SK-N-SH treated with all-trans-retinoic acid at 6 μM for 48 hours (cell line): ENCODE data around the gene KRTAP10-3.

ENCODE experiments used
- ATAC-seq: fragments of 200-7000 bp; cut with Tn5 transposase; 3 replicates; pipeline ENCODE4 v1.9.1; 2020; ENCODE audit warnings: mild to moderate bottlenecking, moderate library complexity
- ARNTL ChIP-seq: fragments of 450-650 bp; formaldehyde crosslinking; IDR thresholded peaks from 2 replicates; pipeline ENCODE4 v1.5.0; 2020; ENCODE audit warnings: low read depth, mild to moderate bottlenecking, moderate library complexity, borderline replicate concordance
- BACH2 ChIP-seq: fragments of 250-450 bp; sonication (Bioruptor Pico); IDR thresholded peaks from 2 replicates; pipeline ENCODE4 v1.9.0; 2021; ENCODE audit warnings: mild to moderate bottlenecking, borderline replicate concordance
- CREB5 ChIP-seq: fragments of 250-450 bp; sonication (Bioruptor Pico); IDR thresholded peaks from 2 replicates; pipeline ENCODE4 v1.5.1; 2020; ENCODE audit warnings: low read depth, mild to moderate bottlenecking, moderate library complexity
- CSDC2 ChIP-seq: fragments of 250-450 bp; sonication (Bioruptor Pico); IDR thresholded peaks from 2 replicates; pipeline ENCODE4 v1.5.0; 2020; ENCODE audit warnings: mild to moderate bottlenecking, moderate library complexity
- CSRNP3 ChIP-seq: fragments of 250-450 bp; sonication (Bioruptor Pico); IDR thresholded peaks from 2 replicates; pipeline ENCODE4 v1.5.1; 2021; ENCODE audit warnings: mild to moderate bottlenecking, moderate library complexity
- ESRRG ChIP-seq: fragments of 250-450 bp; sonication (Bioruptor Pico); IDR thresholded peaks from 2 replicates; pipeline ENCODE4 v1.6.1; 2021; ENCODE audit warnings: mild to moderate bottlenecking
- GLIS3 ChIP-seq: fragments of 250-450 bp; sonication (Bioruptor Pico); IDR thresholded peaks from 2 replicates; pipeline ENCODE4 v1.5.0; 2020; ENCODE audit warnings: mild to moderate bottlenecking, moderate library complexity
- ISL1 ChIP-seq: fragments of 250-450 bp; sonication (Bioruptor Pico); IDR thresholded peaks from 2 replicates; pipeline ENCODE4 v2.1.2; 2022; ENCODE audit warnings: mild to moderate bottlenecking, moderate library complexity
- OSR1 ChIP-seq: fragments of 250-450 bp; sonication (Bioruptor Pico); IDR thresholded peaks from 2 replicates; pipeline ENCODE4 v1.8.0; 2022; ENCODE audit warnings: moderate library complexity, mild to moderate bottlenecking, inconsistent platforms
- PATZ1 ChIP-seq: fragments of 250-450 bp; sonication (Bioruptor Pico); IDR thresholded peaks from 2 replicates; pipeline ENCODE4 v1.8.0; 2020; ENCODE audit warnings: mild to moderate bottlenecking, moderate library complexity, borderline replicate concordance
- POU6F1 ChIP-seq: fragments of 250-450 bp; sonication (Bioruptor Pico); IDR thresholded peaks from 2 replicates; pipeline ENCODE4 v1.8.0; 2021; ENCODE audit warnings: low read depth, mild to moderate bottlenecking, moderate library complexity, borderline replicate concordance
- PPARA ChIP-seq: fragments of 250-450 bp; sonication (Bioruptor Pico); IDR thresholded peaks from 2 replicates; pipeline ENCODE4 v1.5.0; 2020; ENCODE audit warnings: mild to moderate bottlenecking, borderline replicate concordance
- RARB ChIP-seq: fragments of 250-450 bp; sonication (Bioruptor Pico); IDR thresholded peaks from 2 replicates; pipeline ENCODE4 v1.8.0; 2021; ENCODE audit warnings: mild to moderate bottlenecking, moderate library complexity
- SNAI2 ChIP-seq: fragments of 250-450 bp; sonication (Bioruptor Pico); IDR thresholded peaks from 2 replicates; pipeline ENCODE4 v1.5.0; 2020; ENCODE audit warnings: mild to moderate bottlenecking, moderate library complexity
- TCF4 ChIP-seq: fragments of 250-450 bp; sonication (Bioruptor Pico); IDR thresholded peaks from 2 replicates; pipeline ENCODE4 v1.8.0; 2021; ENCODE audit warnings: mild to moderate bottlenecking, moderate library complexity, borderline replicate concordance
- TSHZ2 ChIP-seq: fragments of 250-450 bp; sonication (Bioruptor Pico); IDR thresholded peaks from 2 replicates; pipeline ENCODE4 v1.5.0; 2020; ENCODE audit warnings: mild to moderate bottlenecking, moderate library complexity
- ZC3H10 ChIP-seq: fragments of 250-450 bp; sonication (Bioruptor Pico); IDR thresholded peaks from 2 replicates; pipeline ENCODE4 v1.5.1; 2021; ENCODE audit warnings: mild to moderate bottlenecking, moderate library complexity
- ZFP3 ChIP-seq: fragments of 250-450 bp; sonication (Bioruptor Pico); IDR thresholded peaks from 2 replicates; pipeline ENCODE4 v1.5.0; 2020; ENCODE audit warnings: mild to moderate bottlenecking, moderate library complexity
- ZFP30 ChIP-seq: fragments of 450-650 bp; formaldehyde crosslinking; IDR thresholded peaks from 2 replicates; pipeline ENCODE4 v1.5.0; 2022; ENCODE audit warnings: mild to moderate bottlenecking, moderate library complexity
- ZNF565 ChIP-seq: fragments of 450-650 bp; formaldehyde crosslinking; conservative IDR thresholded peaks from 2 replicates; pipeline ENCODE4 v1.5.0; 2020; ENCODE audit warnings: low read depth, mild to moderate bottlenecking, moderate library complexity
- ZNF70 ChIP-seq: fragments of 450-650 bp; formaldehyde crosslinking; IDR thresholded peaks from 2 replicates; pipeline ENCODE4 v1.5.0; 2020; ENCODE audit warnings: mild to moderate bottlenecking, moderate library complexity
- ZNF8 ChIP-seq: fragments of 450-650 bp; formaldehyde crosslinking; IDR thresholded peaks from 2 replicates; pipeline ENCODE4 v1.5.0; 2020; ENCODE audit warnings: mild to moderate bottlenecking, moderate library complexity

The KRTAP10-3 gene

GRCh38 chr21:44511219-44511937 is 47.2 kb downstream of the KRTAP10-3 start:
- TF ChIP-seq ZFP30 (CRISPR knock-in tag) (no peak), CSRNP3 (CRISPR knock-in tag) (no peak), POU6F1 (CRISPR knock-in tag) (no peak), ARNTL (CRISPR knock-in tag) (no peak), TCF4 (CRISPR knock-in tag) (no peak), CSDC2 (CRISPR knock-in tag) (no peak), OSR1 (CRISPR knock-in tag) (no peak), ZNF565 (CRISPR knock-in tag) (no peak), CREB5 (CRISPR knock-in tag) (no peak), ZNF70 (CRISPR knock-in tag) (no peak), RARB (CRISPR knock-in tag) (no peak), ISL1 (CRISPR knock-in tag) (no peak), GLIS3 (CRISPR knock-in tag) (no peak), BACH2 (CRISPR knock-in tag) (no peak), SNAI2 (CRISPR knock-in tag) (no peak), PATZ1 (CRISPR knock-in tag) (no peak), PPARA (CRISPR knock-in tag) (no peak), TSHZ2 (CRISPR knock-in tag) (no peak), ZC3H10 (CRISPR knock-in tag) (no peak), ZFP3 (CRISPR knock-in tag) (no peak)
- no peak for ATAC-seq

GRCh38 chr21:44510508-44511218 is 47.9 kb downstream of the KRTAP10-3 start:
- no peak for TF ChIP-seq ZNF8 (CRISPR knock-in tag)
- peak; percentile 76 for ATAC-seq

GRCh38 chr21:44510109-44510507 is 48.5 kb downstream of the KRTAP10-3 start:
- no peak for ATAC-seq
- TF ChIP-seq RARB (CRISPR knock-in tag) (no peak), BACH2 (CRISPR knock-in tag) (no peak), ISL1 (CRISPR knock-in tag) (no peak), ZFP3 (CRISPR knock-in tag) (no peak), ZFP30 (CRISPR knock-in tag) (no peak), ZC3H10 (CRISPR knock-in tag) (no peak), CREB5 (CRISPR knock-in tag) (no peak), PPARA (CRISPR knock-in tag) (no peak), ZNF70 (CRISPR knock-in tag) (no peak), PATZ1 (CRISPR knock-in tag) (no peak), ESRRG (CRISPR knock-in tag) (no peak), TCF4 (CRISPR knock-in tag) (no peak), SNAI2 (CRISPR knock-in tag) (no peak)
